Brain microvascular endothelial cell (primary cell): ENCODE data around the gene ARHGEF39.
A peak's percentile ranks its signal among the peaks of the same experiment; 100 is the strongest.

Experiments used
- DNase-seq: peaks from one replicate; pipeline ENCODE4 v3.0.0-alpha.2; 2020
- H3K27ac ChIP-seq: fragments of 250-450 bp; sonication (Bioruptor Pico); 2 replicates; pipeline ENCODE4 v1.5.1; 2020; ENCODE audit warnings: mild to moderate bottlenecking, moderate library complexity
- H3K27me3 ChIP-seq: fragments of 250-450 bp; sonication (Bioruptor Pico); replicated peaks from 2 replicates; pipeline ENCODE4 v1.5.1; 2020; ENCODE audit warnings: mild to moderate bottlenecking
- H3K36me3 ChIP-seq: fragments of 250-450 bp; sonication (Bioruptor Pico); replicated peaks from 2 replicates; pipeline ENCODE4 v1.5.1; 2020; ENCODE audit warnings: mild to moderate bottlenecking
- H3K4me3 ChIP-seq: 2 replicates; pipeline ENCODE4 v1.5.1; 2011; ENCODE audit warnings: low read depth, mild to moderate bottlenecking, control low read depth, low read length, moderate library complexity
- CTCF ChIP-seq: IDR thresholded peaks from 2 replicates; pipeline ENCODE4 v1.5.1; 2011; ENCODE audit warnings: low read depth, mild to moderate bottlenecking, moderate library complexity, low read length, control low read depth, inconsistent platforms; ENCODE audit errors: missing control alignments
- in situ Hi-C: cut with HindIII; loops from 2 replicates; pipeline ENCODE4 v1.10.0; 2017; ENCODE audit warnings: low sequenced_read_pairs, low pct_ligation_motif_present

ARHGEF39 gene

GRCh38 chr9:35618854-35619799 is 45.9 kb downstream of the ARHGEF39 start:
- Histone ChIP-seq H3K27me3 (peaks cover 13% of the 10 kb centered on the region), H3K4me3 (no peak overlapping the region), H3K27ac (no peak overlapping the region), H3K36me3 (no peaks in the 10 kb centered on the region)
- in situ Hi-C loops = no loop called here
- DNase-seq = no peak
- TF ChIP-seq CTCF = no peak

GRCh38 chr9:35618325-35618727 is 46.7 kb downstream of the ARHGEF39 start, which contains the start of gene CD72:
TSS of gene CD72 (minus strand) at chr9:35618413. CDS start at chr9:35618303, 110 bp downstream.
- DNase-seq = no peak
- Histone ChIP-seq H3K27me3 (peaks cover 13% of the 10 kb centered on the region), H3K27ac (no peak within 1 kb of the TSS), H3K4me3 (peak within 1 kb of the TSS; percentile 41), H3K36me3 (no peaks in the 10 kb centered on the region)
- TF ChIP-seq CTCF = no peak
- in situ Hi-C loops = no loop called here

- Histone ChIP-seq H3K27me3 (peaks cover 13% of the 10 kb centered on the region), H3K36me3 (no peaks in the 10 kb centered on the region), H3K4me3 (no peak overlapping the region), H3K27ac (no peak overlapping the region)
- in situ Hi-C loops = no loop called here
- TF ChIP-seq CTCF = no peak
- no peak for DNase-seq
Measured at GRCh38 chr9:35617548-35617947, 47.4 kb downstream of the ARHGEF39 start.

GRCh38 chr9:35616681-35617459 is 48.1 kb downstream of the ARHGEF39 start:
- in situ Hi-C loops = no loop called here
- Histone ChIP-seq H3K4me3 (peak overlapping the region; percentile 41), H3K27ac (no peak overlapping the region), H3K27me3 (peaks cover 13% of the 10 kb centered on the region), H3K36me3 (no peaks in the 10 kb centered on the region)
- DNase-seq = peak; percentile 43
- peak; percentile 19 for TF ChIP-seq CTCF

GRCh38 chr9:35615981-35616680 is 48.9 kb downstream of the ARHGEF39 start:
- no peak for TF ChIP-seq CTCF
- H3K27me3 ChIP-seq = peaks cover 13% of the 10 kb centered on the region
- no peak overlapping the region for H3K27ac ChIP-seq
- H3K4me3 ChIP-seq = no peak overlapping the region
- no peaks in the 10 kb centered on the region for H3K36me3 ChIP-seq
- DNase-seq = no peak
- in situ Hi-C loops = no loop called here
